PC-9 (cell line): Measurements from ENCODE around the gene MEAK7.

Source experiments
- EZH2 ChIP-seq: fragments of 200-600 bp; sonication (generic); IDR thresholded peaks from 2 replicates; pipeline ENCODE4 v1.8.0; 2017; ENCODE audit warnings: antibody characterized with exemption, low read depth
- TF ChIP-seq, protein P1 (sequence below): fragments of 200-600 bp; sonication (generic); conservative IDR thresholded peaks from 2 replicates; pipeline ENCODE4 v1.6.1; 2017; ENCODE audit warnings: mixed run types, antibody characterized with exemption, mild to moderate bottlenecking, moderate library complexity

GRCh38 chr16:84502581-84502980, 1.9 kb downstream of the MEAK7 start:
- TF ChIP-seq, protein P1, sequence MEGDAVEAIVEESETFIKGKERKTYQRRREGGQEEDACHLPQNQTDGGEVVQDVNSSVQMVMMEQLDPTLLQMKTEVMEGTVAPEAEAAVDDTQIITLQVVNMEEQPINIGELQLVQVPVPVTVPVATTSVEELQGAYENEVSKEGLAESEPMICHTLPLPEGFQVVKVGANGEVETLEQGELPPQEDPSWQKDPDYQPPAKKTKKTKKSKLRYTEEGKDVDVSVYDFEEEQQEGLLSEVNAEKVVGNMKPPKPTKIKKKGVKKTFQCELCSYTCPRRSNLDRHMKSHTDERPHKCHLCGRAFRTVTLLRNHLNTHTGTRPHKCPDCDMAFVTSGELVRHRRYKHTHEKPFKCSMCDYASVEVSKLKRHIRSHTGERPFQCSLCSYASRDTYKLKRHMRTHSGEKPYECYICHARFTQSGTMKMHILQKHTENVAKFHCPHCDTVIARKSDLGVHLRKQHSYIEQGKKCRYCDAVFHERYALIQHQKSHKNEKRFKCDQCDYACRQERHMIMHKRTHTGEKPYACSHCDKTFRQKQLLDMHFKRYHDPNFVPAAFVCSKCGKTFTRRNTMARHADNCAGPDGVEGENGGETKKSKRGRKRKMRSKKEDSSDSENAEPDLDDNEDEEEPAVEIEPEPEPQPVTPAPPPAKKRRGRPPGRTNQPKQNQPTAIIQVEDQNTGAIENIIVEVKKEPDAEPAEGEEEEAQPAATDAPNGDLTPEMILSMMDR: no peak
- no peak for TF ChIP-seq EZH2
